Kidney glomerular epithelial cell (primary cell): ENCODE measurements around the gene METTL3.

Source experiments
- DNase-seq: peaks from one replicate; lab custom pipeline; 2025; lab: John Stamatoyannopoulos, UW

METTL3 gene

GRCh38 chr14:21526672-21527317 is 15.7 kb upstream of the METTL3 start:
- DNase-seq: no peak

GRCh38 chr14:21525962-21526671 is 15.0 kb upstream of the METTL3 start, which contains the start of gene SALL2:
Gene SALL2, minus strand, starts transcription at chr14:21526346. Its CDS starts 219 bp downstream, at chr14:21526127.
- peak; percentile 71 for DNase-seq

GRCh38 chr14:21525571-21525961 is 14.4 kb upstream of the METTL3 start:
- no peak for DNase-seq

- no peak for DNase-seq
These were observed 13.7 kb upstream of the METTL3 start for GRCh38 chr14:21524575-21525490.

GRCh38 chr14:21523203-21523602 is 12.1 kb upstream of the METTL3 start:
- no peak for DNase-seq

- DNase-seq: no peak
These were observed 10.4 kb upstream of the METTL3 start for GRCh38 chr14:21521501-21521900.

- no peak for DNase-seq
These were observed 9.6 kb upstream of the METTL3 start for GRCh38 chr14:21520767-21521166.

- no peak for DNase-seq
These were observed 7.6 kb upstream of the METTL3 start for GRCh38 chr14:21518725-21519124.

- no peak for DNase-seq
These were observed 3.2 kb upstream of the METTL3 start for GRCh38 chr14:21514341-21514740.

- no peak for DNase-seq
These were observed 1.6 kb downstream of the METTL3 start for GRCh38 chr14:21509432-21510143.

- DNase-seq: no peak
These were observed 4.6 kb downstream of the METTL3 start for GRCh38 chr14:21506557-21506956.

- no peak for DNase-seq
These were observed 6.1 kb downstream of the METTL3 start for GRCh38 chr14:21505012-21505553.

- DNase-seq: no peak
These were observed 7.8 kb downstream of the METTL3 start for GRCh38 chr14:21503376-21503775.

- no peak for DNase-seq
These were observed 9.6 kb downstream of the METTL3 start for GRCh38 chr14:21501568-21501967.

GRCh38 chr14:21498540-21499526 is 12.3 kb downstream of the METTL3 start:
- peak; percentile 71 for DNase-seq

- DNase-seq: no peak
These were observed 14.7 kb downstream of the METTL3 start for GRCh38 chr14:21496453-21496852.

GRCh38 chr14:21494902-21495762 is 16.0 kb downstream of the METTL3 start:
- DNase-seq: no peak

GRCh38 chr14:21486640-21487087 is 24.5 kb downstream of the METTL3 start:
- no peak for DNase-seq
